ENCODE data around the gene DHH. TPM values are rescaled to one million over a fixed set of nuclear protein-coding genes. Genes with fewer than 3 reads are reported as not detected.
A peak's percentile ranks its signal among the peaks of the same experiment; 100 is the strongest.

Gene DHH
- total and polyA plus RNA-seq, 9 of the 15 experiments (the other 6 are each of a cell fraction or from before 2014, with no cell fraction given) = 0.07 to 2.6 (median 0.54) TPM

- TF ChIP-seq WHSC1 (IDR thresholded peaks at IDR 0.05; ENCODE audit: low read length) = no peak
- TF ChIP-seq, protein P1, sequence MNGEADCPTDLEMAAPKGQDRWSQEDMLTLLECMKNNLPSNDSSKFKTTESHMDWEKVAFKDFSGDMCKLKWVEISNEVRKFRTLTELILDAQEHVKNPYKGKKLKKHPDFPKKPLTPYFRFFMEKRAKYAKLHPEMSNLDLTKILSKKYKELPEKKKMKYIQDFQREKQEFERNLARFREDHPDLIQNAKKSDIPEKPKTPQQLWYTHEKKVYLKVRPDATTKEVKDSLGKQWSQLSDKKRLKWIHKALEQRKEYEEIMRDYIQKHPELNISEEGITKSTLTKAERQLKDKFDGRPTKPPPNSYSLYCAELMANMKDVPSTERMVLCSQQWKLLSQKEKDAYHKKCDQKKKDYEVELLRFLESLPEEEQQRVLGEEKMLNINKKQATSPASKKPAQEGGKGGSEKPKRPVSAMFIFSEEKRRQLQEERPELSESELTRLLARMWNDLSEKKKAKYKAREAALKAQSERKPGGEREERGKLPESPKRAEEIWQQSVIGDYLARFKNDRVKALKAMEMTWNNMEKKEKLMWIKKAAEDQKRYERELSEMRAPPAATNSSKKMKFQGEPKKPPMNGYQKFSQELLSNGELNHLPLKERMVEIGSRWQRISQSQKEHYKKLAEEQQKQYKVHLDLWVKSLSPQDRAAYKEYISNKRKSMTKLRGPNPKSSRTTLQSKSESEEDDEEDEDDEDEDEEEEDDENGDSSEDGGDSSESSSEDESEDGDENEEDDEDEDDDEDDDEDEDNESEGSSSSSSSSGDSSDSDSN (IDR thresholded peaks at IDR 0.05; ENCODE audit: borderline replicate concordance in 1 of 2, low read depth in 2 of 2, low read length in 2 of 2) = no peak
- TF ChIP-seq ZNF586 (CRISPR knock-in tag; conservative IDR thresholded peaks at IDR 0.05) = no peak
- TF ChIP-seq PATZ1 (CRISPR knock-in tag; IDR thresholded peaks at IDR 0.05; ENCODE audit: borderline replicate concordance) = no peak
- TF ChIP-seq KLF1 (tag; IDR thresholded peaks at IDR 0.05) = peak; percentile 48; the same call in 1 of the 2 replicates
- TF ChIP-seq IRF1 (CRISPR knock-in tag; IDR thresholded peaks at IDR 0.05; ENCODE audit: borderline replicate concordance) = 0 out of 2 replicates have a peak, but pooled peaks have one; percentile 54
- TF ChIP-seq TRIM24 (IDR thresholded peaks at IDR 0.05) = no peak
- TF ChIP-seq HEY1 (CRISPR knock-in tag; IDR thresholded peaks at IDR 0.05; ENCODE audit: borderline replicate concordance) = peak; percentile 76; the same call in 1 of the 2 replicates
- no peak for TF ChIP-seq ARID2 (IDR thresholded peaks at IDR 0.05)
- TF ChIP-seq SIN3A (IDR thresholded peaks at IDR 0.05; ENCODE audit: borderline replicate concordance in 2 of 2, control insufficient read depth in 1 of 2, low read depth in 2 of 2, low read length in 2 of 2) = peak in 1 of 2 experiments; percentile 78; a peak in 3 of 4 replicates
These were observed 36.7 kb upstream of the DHH start, which contains the start of gene TUBA1B (continued) for GRCh38 chr12:49131051-49131893.
